GM23248 (cell line): ENCODE results near the gene CDKN2B. TPM values are rescaled to one million over a fixed set of nuclear protein-coding genes. Genes with fewer than 3 reads are reported as not detected.
A peak's percentile ranks its signal among the peaks of the same experiment; 100 is the strongest.

Source experiments
- DNase-seq: peaks from one replicate; pipeline ENCODE4 v3.0.0-alpha.2; 2015
- H2AFZ ChIP-seq: fragments of 200-600 bp; sonication (generic); 2 replicates; pipeline ENCODE4 v1.6.1; 2016; ENCODE audit warnings: antibody characterized with exemption
- H3F3A ChIP-seq: fragments of 200-600 bp; sonication (generic); 2 replicates; pipeline ENCODE4 v1.6.1; 2016; ENCODE audit warnings: mild to moderate bottlenecking, antibody characterized with exemption, mixed run types; ENCODE audit not compliant: insufficient read depth
- H3K27ac ChIP-seq: fragments of 200-600 bp; sonication (generic); 2 replicates; pipeline ENCODE4 v1.5.1; 2016; ENCODE audit warnings: mild to moderate bottlenecking
- H3K27me3 ChIP-seq: fragments of 200-600 bp; sonication (generic); replicated peaks from 2 replicates; pipeline ENCODE4 v1.6.1; 2016; ENCODE audit warnings: mild to moderate bottlenecking; ENCODE audit not compliant: insufficient read depth
- H3K36me3 ChIP-seq: fragments of 200-600 bp; sonication (generic); 2 replicates; pipeline ENCODE4 v1.6.1; 2016; ENCODE audit warnings: low read depth, mild to moderate bottlenecking
- H3K4me1 ChIP-seq: fragments of 200-600 bp; sonication (generic); 2 replicates; pipeline ENCODE4 v1.6.1; 2016; ENCODE audit warnings: mild to moderate bottlenecking; ENCODE audit not compliant: insufficient read depth
- H3K4me2 ChIP-seq: fragments of 200-600 bp; sonication (generic); one replicate; pipeline ENCODE4 v1.6.1; 2016; ENCODE audit warnings: mild to moderate bottlenecking; ENCODE audit not compliant: unreplicated experiment
- H3K4me3 ChIP-seq: fragments of 200-600 bp; sonication (generic); 2 replicates; pipeline ENCODE4 v1.5.1; 2016; ENCODE audit warnings: mild to moderate bottlenecking
- H3K79me2 ChIP-seq: fragments of 200-600 bp; sonication (generic); 2 replicates; pipeline ENCODE4 v1.6.1; 2016; ENCODE audit warnings: mild to moderate bottlenecking; ENCODE audit not compliant: insufficient read depth
- H3K9ac ChIP-seq: fragments of 200-600 bp; sonication (generic); 2 replicates; pipeline ENCODE4 v1.6.1; 2016; ENCODE audit warnings: mild to moderate bottlenecking
- H3K9me2 ChIP-seq: fragments of 200-600 bp; sonication (generic); 2 replicates; pipeline ENCODE4 v1.6.1; 2016; ENCODE audit warnings: mixed run types, mild to moderate bottlenecking, moderate library complexity; ENCODE audit not compliant: insufficient read depth
- H3K9me3 ChIP-seq: fragments of 200-600 bp; sonication (generic); one replicate; pipeline ENCODE4 v1.6.1; 2017; ENCODE audit warnings: low read depth
- H4K20me1 ChIP-seq: fragments of 200-600 bp; sonication (generic); 2 replicates; pipeline ENCODE4 v1.6.0; 2016; ENCODE audit not compliant: insufficient read depth
- EZH2 ChIP-seq: fragments of 200-600 bp; sonication (generic); IDR thresholded peaks from 2 replicates; pipeline ENCODE4 v1.6.1; 2018; ENCODE audit warnings: antibody characterized with exemption, mild to moderate bottlenecking; ENCODE audit not compliant: insufficient read depth, poor library complexity, severe bottlenecking
- EZH2phosphoT487 ChIP-seq: fragments of 200-600 bp; sonication (generic); IDR thresholded peaks from 2 replicates; pipeline ENCODE4 v1.6.1; 2018; ENCODE audit warnings: antibody characterized with exemption, moderate library complexity, mild to moderate bottlenecking, low read depth; ENCODE audit not compliant: insufficient read depth
- WGBS, 2 experiments: methylation state at CpG; one replicate each; pipeline ENCODE4 v1.1.6; 2015 to 2017; ENCODE audit warnings: low lambda C conversion rate in 2 of 2, low coverage in 1 of 2; ENCODE audit errors: missing lambda C conversion rate in 2 of 2; 5-methylcytosine and 5-hydroxymethylcytosine counted together
- in situ Hi-C: fragments of 300-500 bp; cut with MboI; formaldehyde crosslinking; loops from 2 replicates; pipeline ENCODE4 v1.15.0; 2020
- polyA plus RNA-seq: library from polyadenylated mRNA; unstranded; fragments of >200 nt; fragmentation: Nextera tagmentation; extraction: Ambion mirVana; gene quantifications from 2 replicates; pipeline ENCODE4 v1.2.1, GENCODE V29; 2016
- total RNA-seq: library from RNA; depleted of rRNA; stranded (reverse); fragments of >200 nt; shearing (Covaris generic); gene quantifications from 2 replicates; pipeline ENCODE4 v1.2.3, GENCODE V29; 2014

Gene CDKN2B
- total and polyA plus RNA-seq, 2 experiments from 2014 or later: 6.7 to 10.6 TPM

- Histone ChIP-seq H3K36me3 (no peaks in the 10 kb centered on the region), H3K9me3 (no peaks in the 10 kb centered on the region), H3K9me2 (no peaks in the 10 kb centered on the region), H4K20me1 (no peaks in the 10 kb centered on the region), H3K4me3 (peak overlapping the region; percentile 94), H3K79me2 (peaks cover 45% of the 10 kb centered on the region), H3K4me1 (peaks cover 25% of the 10 kb centered on the region), H2AFZ (peak overlapping the region; percentile 92), H3F3A (peaks cover 13% of the 10 kb centered on the region), H3K27me3 (no peaks in the 10 kb centered on the region), H3K4me2 (peak overlapping the region; percentile 94), H3K9ac (peak overlapping the region; percentile 90), H3K27ac (peak overlapping the region; percentile 94)
- no peak for DNase-seq
- TF ChIP-seq EZH2 (no peak), EZH2phosphoT487 (no peak)
- in situ Hi-C loops: loop anchor here (10.0 kb wide), 1 partner anchor 194 kb away; no protein-coding TSS in a partner anchor
- 4 to 6% methylated on average over 8 of the region's 8 CpGs for WGBS, 2 experiments
These were observed 755 bp downstream of the CDKN2B start for GRCh38 chr9:22008384-22008716.

- H3F3A ChIP-seq: peaks cover 13% of the 10 kb centered on the region
- H3K4me3 ChIP-seq: no peak overlapping the region
- H3K36me3 ChIP-seq: no peaks in the 10 kb centered on the region
- peak overlapping the region; percentile 94 for H3K4me2 ChIP-seq
- no peaks in the 10 kb centered on the region for H4K20me1 ChIP-seq
- peaks cover 25% of the 10 kb centered on the region for H3K4me1 ChIP-seq
- 55 to 64% methylated on average over 40 of the region's 44 CpGs for WGBS, 2 experiments
- DNase-seq: no peak
- H3K27me3 ChIP-seq: no peaks in the 10 kb centered on the region
- in situ Hi-C loops: loop anchor here (10.0 kb wide), 1 partner anchor 191 kb away; no protein-coding TSS in a partner anchor
- H3K9me3 ChIP-seq: no peaks in the 10 kb centered on the region
- TF ChIP-seq EZH2phosphoT487 (no peak), EZH2 (no peak)
- peaks cover 52% of the 10 kb centered on the region for H3K79me2 ChIP-seq
- no peak overlapping the region for H3K9ac ChIP-seq
- H3K9me2 ChIP-seq: no peaks in the 10 kb centered on the region
- H3K27ac ChIP-seq: no peak overlapping the region
- no peak overlapping the region for H2AFZ ChIP-seq
These were observed 3.2 kb downstream of the CDKN2B start for GRCh38 chr9:22005702-22006606.

GRCh38 chr9:22005021-22005701, 3.9 kb downstream of the CDKN2B start:
- TF ChIP-seq EZH2 (no peak), EZH2phosphoT487 (no peak)
- no peak overlapping the region for H3K4me2 ChIP-seq
- 79% methylated on average over 25 of the region's 25 CpGs for WGBS, 2 experiments

GRCh38 chr9:22002038-22002437, 7.1 kb downstream of the CDKN2B start:
- in situ Hi-C loops: loop anchor here (10.0 kb wide), 1 partner anchor 187 kb away; no protein-coding TSS in a partner anchor
- Histone ChIP-seq H3K9me3 (no peaks in the 10 kb centered on the region), H2AFZ (no peak overlapping the region), H3K4me2 (no peak overlapping the region), H3K9ac (no peak overlapping the region), H3K36me3 (no peaks in the 10 kb centered on the region), H4K20me1 (no peaks in the 10 kb centered on the region), H3K27ac (no peak overlapping the region), H3K79me2 (peaks cover 41% of the 10 kb centered on the region), H3K4me3 (no peak overlapping the region), H3K27me3 (no peaks in the 10 kb centered on the region), H3K9me2 (no peaks in the 10 kb centered on the region), H3F3A (no peaks in the 10 kb centered on the region), H3K4me1 (peaks cover 13% of the 10 kb centered on the region)
- TF ChIP-seq EZH2phosphoT487 (no peak), EZH2 (no peak)
- no peak for DNase-seq
- 88 to 98% methylated on average over 1 of the region's 1 CpG for WGBS, 2 experiments

More at GRCh38 chr9:22005021-22005701, 3.9 kb downstream of the CDKN2B start:
- peaks cover 13% of the 10 kb centered on the region for H3F3A ChIP-seq
- H3K4me3 ChIP-seq: no peak overlapping the region
- H3K27ac ChIP-seq: no peak overlapping the region
- DNase-seq: no peak
- H3K4me1 ChIP-seq: peaks cover 23% of the 10 kb centered on the region
- H3K9me3 ChIP-seq: no peaks in the 10 kb centered on the region
- no peak overlapping the region for H3K9ac ChIP-seq
- H4K20me1 ChIP-seq: no peaks in the 10 kb centered on the region
- H3K9me2 ChIP-seq: no peaks in the 10 kb centered on the region
- no peak overlapping the region for H2AFZ ChIP-seq
- peaks cover 52% of the 10 kb centered on the region for H3K79me2 ChIP-seq
- in situ Hi-C loops: loop anchor here (10.0 kb wide), 1 partner anchor 190 kb away; no protein-coding TSS in a partner anchor
- H3K36me3 ChIP-seq: no peaks in the 10 kb centered on the region
- no peaks in the 10 kb centered on the region for H3K27me3 ChIP-seq
